ENCODE data around the gene GUCY1A2.
"Not testable (repeated sequence)": the region's sequence is repeated elsewhere in the genome, so short reads cannot be mapped to it uniquely, and the experiment has no call there.

GUCY1A2 gene, protein sequence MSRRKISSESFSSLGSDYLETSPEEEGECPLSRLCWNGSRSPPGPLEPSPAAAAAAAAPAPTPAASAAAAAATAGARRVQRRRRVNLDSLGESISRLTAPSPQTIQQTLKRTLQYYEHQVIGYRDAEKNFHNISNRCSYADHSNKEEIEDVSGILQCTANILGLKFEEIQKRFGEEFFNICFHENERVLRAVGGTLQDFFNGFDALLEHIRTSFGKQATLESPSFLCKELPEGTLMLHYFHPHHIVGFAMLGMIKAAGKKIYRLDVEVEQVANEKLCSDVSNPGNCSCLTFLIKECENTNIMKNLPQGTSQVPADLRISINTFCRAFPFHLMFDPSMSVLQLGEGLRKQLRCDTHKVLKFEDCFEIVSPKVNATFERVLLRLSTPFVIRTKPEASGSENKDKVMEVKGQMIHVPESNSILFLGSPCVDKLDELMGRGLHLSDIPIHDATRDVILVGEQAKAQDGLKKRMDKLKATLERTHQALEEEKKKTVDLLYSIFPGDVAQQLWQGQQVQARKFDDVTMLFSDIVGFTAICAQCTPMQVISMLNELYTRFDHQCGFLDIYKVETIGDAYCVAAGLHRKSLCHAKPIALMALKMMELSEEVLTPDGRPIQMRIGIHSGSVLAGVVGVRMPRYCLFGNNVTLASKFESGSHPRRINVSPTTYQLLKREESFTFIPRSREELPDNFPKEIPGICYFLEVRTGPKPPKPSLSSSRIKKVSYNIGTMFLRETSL

DNA sequence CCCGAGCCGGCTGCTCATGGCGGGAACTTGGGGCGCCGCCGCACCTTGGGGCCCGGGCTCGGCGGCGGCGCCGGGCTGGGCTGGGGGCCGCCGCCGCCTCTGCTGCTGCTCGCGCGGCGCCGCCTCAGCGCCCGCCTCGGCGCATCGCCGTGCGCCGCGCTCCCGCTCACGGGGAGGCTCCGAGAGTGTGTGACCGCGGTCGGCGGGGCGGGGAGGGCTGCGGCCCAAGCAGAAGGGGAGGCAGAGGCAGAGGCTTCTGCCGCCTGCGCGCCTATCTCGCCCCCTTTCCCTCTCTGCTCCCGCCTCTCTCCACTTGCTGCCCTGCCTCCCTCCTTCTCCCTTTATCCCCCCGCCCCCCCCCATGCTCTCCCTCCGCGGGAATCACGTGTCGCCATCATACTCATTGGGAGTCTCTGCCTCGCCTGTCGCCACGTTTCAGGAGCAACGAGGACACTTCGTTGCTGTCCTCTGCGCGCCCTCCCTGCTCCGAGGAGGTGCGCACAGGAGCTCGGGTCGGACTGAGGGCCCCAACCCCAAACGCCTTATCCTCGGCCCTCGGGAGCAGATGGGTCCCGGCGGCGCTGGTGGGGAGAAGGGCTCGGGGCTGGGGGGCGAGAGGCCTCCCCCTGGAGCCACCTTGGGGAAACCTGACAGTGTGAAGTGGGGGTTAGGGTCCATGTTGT, at the start of gene GUCY1A2:
Gene GUCY1A2, minus strand, starts transcription at position 258 of the 683 bp plus-strand sequence. CDS start 421 bp downstream, outside the sequence.
- no peak for DNase-seq (ENCODE audit: low read depth in 2 of 2)

- no peak for DNase-seq (ENCODE audit: low read depth in 2 of 2)
These were observed 36.1 kb upstream of the GUCY1A2 start for GRCh38 chr11:107054391-107054790.

DNA sequence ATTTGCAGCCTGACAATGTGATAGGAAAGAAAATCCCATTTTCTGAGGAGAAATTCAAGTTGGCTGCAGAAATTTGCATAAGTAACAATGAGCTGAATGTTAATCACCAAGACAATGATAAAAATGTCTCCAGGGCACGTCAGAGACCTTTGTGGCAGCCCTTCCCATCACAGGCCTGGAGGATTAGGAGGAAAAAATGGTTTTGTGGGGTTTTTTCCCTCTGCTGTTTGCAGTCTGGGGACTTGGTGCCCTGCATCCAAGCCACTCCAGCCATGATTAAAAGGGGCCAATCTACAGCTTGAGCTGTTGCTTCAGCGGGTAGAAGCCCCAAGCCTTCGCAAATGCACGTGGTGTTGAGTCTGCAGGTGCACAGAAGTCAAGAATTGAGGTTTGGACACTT, 33.1 kb upstream of the GUCY1A2 start:
- not testable (repeated sequence) for DNase-seq (ENCODE audit: low read depth in 2 of 2)

GRCh38 chr11:107050899-107051298, 32.6 kb upstream of the GUCY1A2 start:
- not testable (repeated sequence) for DNase-seq (ENCODE audit: low read depth in 2 of 2)

DNA sequence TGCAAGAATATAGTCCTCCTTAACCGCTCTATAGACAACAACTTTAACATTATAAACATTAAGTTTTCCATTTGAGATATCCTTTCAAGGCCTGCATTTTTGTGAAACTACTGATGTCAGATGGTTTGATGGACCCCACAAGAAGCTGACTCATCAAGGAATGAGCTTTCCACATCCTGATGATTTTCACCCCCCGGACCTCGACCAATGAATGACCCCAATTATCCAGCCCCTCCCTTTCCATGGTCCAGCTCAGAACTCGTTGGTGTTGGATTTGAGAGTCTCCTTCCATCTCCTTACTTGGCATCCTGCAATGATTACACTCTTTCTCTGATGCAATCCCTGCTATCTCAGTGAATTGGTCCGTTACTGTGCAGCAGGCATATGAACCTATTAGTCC, 31.8 kb upstream of the GUCY1A2 start:
- no peak for DNase-seq (ENCODE audit: low read depth in 2 of 2)

- no peak for DNase-seq (ENCODE audit: low read depth in 2 of 2)
These were observed 26.2 kb upstream of the GUCY1A2 start for GRCh38 chr11:107044503-107044902.

- DNase-seq (ENCODE audit: low read depth in 2 of 2): no peak
These were observed 25.1 kb upstream of the GUCY1A2 start for GRCh38 chr11:107043242-107044006.

GRCh38 chr11:107042748-107043147, 24.5 kb upstream of the GUCY1A2 start:
- DNase-seq (ENCODE audit: low read depth in 2 of 2): no peak

DNA sequence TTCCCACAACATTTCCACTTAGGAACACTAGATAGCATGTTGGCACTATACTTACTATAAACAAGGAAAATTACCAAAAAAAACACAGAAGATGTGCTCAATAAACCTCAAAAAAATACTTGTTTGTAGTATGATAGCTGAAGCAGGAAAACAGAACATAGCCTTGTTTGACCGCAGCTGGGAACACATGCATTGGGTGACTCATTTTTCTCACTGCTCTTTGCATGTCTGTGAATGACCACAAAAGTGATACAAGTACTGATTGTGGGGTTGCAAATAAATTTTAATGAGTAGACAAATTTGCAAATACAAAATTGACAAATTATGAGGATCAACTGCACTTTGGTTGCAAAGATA, 22.8 kb upstream of the GUCY1A2 start:
- no peak for DNase-seq (ENCODE audit: low read depth in 2 of 2)

DNA sequence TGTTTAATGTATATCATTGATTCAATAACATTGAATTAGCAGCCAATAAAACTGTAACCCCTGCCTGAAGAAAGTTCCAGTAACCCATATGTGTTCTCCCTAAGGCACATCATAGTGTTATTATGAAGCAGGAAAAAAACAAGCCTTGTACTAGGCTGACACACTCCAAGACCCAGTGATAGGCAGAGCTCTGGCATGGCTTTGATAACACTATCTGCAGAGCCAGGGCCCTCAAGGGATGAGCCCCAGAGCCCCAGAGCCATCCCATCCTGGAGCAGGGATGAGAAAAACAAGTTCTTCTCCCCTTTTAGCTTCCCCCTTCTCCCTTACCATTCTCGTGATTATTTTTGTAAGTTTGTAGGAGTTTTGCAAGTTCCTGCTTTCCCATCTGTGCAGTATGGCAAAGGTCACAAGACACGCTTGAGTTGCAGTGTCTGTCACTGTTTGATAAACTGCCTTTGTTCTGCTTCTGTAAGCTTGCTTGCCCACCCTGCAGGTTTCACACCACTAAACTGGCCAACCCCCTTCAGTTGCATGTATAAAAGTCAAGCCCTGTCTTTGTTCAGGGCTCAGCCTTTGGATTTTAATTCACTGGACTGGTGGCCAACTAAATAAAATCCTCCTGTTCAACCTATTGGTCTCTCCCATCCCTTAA, 22.3 kb upstream of the GUCY1A2 start:
- DNase-seq (ENCODE audit: low read depth in 2 of 2): no peak

- DNase-seq (ENCODE audit: low read depth in 2 of 2): no peak
These were observed 7.4 kb upstream of the GUCY1A2 start for GRCh38 chr11:107025673-107026072.

DNA sequence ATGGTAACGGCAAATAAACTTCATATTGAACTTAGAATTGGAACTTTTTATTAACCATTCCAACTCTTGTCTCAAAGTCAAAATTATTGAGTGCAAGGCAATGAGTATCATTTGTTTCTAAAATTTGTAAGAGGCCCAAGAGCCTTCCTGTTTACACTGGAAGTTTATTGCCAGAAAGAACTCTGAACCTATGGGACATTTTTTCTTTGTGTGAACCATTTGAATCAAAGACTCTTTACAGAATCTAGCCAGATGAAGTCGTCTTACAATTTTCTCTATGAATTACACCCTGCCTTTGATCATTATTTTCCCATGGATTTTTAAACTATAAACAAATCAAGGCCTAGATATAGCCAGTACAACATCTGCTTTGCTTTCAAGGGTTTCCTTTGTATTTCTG, 2.3 kb upstream of the GUCY1A2 start:
- no peak for DNase-seq (ENCODE audit: low read depth in 2 of 2)

DNA sequence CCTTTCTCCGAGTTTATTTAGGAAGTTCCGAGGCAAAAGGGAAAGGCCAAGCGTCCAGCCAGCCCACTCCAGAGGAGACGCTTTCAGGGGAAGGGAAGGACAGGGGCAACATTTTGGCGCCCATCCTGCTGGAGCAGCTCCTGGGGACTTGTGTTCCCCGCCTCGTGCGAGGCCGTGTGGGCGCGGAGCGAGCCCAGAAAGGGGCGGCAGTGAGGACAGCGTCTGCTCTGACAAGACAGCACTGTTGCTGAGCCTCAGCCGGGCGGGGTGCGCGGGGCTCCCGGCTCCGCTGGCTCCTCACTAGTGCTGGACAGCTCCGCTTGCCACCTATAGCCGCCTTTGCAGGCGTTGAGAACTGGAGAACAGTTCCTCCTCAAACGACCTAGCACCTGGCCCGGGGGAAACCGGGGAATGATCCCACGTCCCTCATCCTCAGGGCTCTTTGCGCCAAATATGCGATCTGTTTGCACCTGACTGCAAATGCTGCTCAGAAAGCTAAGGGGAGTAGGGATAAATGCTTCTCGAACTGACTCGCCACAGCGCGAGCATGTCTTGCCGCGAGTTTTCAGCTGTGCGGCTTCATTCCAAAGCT, 722 bp upstream of the GUCY1A2 start:
- no peak for DNase-seq (ENCODE audit: low read depth in 2 of 2)

DNA sequence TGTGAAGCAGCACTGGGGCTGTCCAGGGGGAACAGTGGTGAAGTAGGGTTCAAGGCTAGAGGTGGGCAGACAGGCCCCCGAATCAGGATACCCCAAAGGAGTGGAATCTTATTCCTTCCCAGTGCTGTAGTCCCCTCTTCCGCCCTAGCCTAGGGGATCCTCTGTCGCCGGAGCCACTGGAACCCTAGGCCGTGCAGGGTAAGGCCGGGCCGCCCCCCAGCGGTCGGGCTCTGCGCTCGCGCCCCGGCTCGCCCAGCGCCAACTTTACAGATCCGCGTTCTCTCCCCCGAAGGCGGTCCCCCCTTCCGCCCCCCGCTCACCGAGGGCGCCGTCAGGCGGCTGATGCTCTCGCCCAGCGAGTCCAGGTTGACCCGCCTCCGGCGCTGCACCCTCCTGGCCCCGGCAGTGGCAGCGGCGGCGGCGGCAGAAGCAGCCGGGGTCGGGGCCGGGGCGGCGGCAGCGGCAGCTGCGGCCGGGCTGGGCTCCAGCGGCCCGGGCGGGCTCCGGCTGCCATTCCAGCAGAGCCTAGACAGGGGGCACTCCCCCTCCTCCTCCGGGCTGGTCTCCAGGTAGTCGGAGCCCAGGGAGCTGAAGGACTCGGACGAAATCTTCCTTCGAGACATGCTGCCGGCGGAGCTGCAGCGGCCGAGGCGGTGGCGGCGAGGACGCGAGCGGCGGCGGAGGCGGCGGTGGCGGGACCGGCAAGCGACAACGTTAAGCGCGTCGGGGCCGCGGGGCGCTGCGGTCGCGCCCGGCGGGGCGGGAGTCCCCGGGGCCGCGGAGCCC, 650 bp downstream of the GUCY1A2 start:
- DNase-seq (ENCODE audit: low read depth in 2 of 2): no peak

- DNase-seq (ENCODE audit: low read depth in 2 of 2): no peak
These were observed 1.2 kb downstream of the GUCY1A2 start for GRCh38 chr11:107017104-107017432.

- no peak for DNase-seq (ENCODE audit: low read depth in 2 of 2)
These were observed 3.4 kb downstream of the GUCY1A2 start for GRCh38 chr11:107014871-107015270.

- no peak for DNase-seq (ENCODE audit: low read depth in 2 of 2)
These were observed 6.3 kb downstream of the GUCY1A2 start for GRCh38 chr11:107011977-107012376.

DNA sequence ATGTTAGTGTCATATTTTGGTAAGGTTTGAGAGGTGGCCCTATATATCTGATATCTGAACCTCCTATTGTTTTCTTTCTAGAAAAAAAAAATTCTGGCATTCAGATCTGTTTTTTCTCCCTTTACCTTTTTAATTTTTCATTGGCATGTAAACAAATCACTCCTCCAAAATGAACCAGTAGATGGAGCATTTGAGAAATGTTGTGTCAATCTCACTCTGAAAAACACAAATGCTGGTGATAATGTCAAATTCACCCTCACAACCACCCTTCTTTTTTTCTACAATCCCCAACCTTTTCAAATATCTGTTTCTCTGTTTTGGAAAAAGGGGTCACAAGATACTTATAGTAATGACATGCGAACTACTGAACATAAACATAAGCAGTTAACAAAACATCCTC, 9.1 kb downstream of the GUCY1A2 start:
- no peak for DNase-seq (ENCODE audit: low read depth in 2 of 2)

- no peak for DNase-seq (ENCODE audit: low read depth in 2 of 2)
These were observed 12.0 kb downstream of the GUCY1A2 start for GRCh38 chr11:107006076-107006833.

DNA sequence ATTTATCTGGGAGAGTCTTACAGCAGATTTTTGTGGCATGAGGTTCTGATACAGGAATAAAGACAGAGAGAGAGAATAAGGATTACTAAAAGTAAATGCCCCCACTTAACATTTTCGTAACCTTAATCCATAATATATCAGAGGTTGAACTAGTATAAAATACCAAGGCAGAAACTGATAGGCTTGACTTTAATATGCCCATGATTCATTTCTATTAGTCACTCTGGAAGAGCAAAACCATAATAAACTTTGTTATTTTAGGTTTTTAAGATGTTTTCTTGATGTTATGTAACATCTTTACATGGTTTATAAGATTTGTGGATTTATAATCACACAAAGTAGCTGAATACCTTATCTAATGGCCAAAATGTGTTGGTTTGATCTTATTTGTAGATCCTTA, 19.1 kb downstream of the GUCY1A2 start:
- no peak for DNase-seq (ENCODE audit: low read depth in 2 of 2)
